Stimulated activated CD8-positive, alpha-beta memory T cell treated with anti-CD3 and anti-CD28 coated beads, Interleukin-2, amount 100 ng/mL, for 1 hour (primary cell): Measurements from ENCODE around the gene CFAP58.

Source experiments
- DNase-seq, 2 donors: peaks; one replicate each; pipeline ENCODE4 v3.0.0-alpha.2; 2020; ENCODE audit warnings: low read depth in 2 of 2

CFAP58 gene

DNA sequence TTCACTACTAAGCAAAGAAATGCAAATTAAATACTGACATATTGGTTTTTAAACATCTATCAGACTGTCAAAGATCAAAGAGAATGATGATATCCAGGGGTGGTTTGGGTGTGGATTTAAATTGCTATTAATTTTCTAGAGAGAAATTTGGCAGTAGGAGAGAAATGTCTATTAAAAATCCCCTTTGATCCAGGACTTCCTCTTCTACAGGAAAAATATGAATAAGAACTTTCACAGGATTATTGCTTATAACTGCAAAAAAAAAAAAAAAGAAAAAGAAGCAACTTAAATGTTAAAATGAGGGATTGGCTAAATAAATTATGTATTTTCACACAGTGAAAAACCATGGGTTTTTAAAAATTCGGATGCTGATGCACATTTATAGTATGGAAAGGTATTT is 21.0 kb downstream of the CFAP58 start:
- DNase-seq, result no peak

DNA sequence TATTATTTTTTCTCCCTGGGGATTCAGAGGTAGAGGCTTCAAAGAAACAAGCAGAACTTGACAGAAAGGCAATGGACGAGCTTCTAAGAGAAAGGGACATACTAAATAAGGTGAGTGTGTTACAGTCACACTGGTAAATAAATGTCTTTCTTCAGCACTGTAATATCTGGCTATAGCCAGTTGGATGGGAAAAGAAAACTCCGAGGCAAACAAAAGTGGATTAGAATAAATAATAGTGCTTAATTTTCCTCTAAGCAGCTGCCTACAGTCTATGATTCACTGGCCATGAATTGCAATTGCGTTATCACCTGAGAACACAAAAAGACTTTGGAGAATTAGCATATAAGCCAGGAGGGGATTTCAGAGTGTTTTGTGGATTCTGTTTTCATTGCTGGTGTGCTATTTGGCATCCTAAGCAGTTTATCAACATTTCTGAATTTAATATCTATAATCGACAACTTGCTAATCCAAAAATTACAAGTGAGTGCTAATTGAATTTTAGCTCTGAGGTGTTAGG is 23.2 kb downstream of the CFAP58 start:
- no peak for DNase-seq

DNA sequence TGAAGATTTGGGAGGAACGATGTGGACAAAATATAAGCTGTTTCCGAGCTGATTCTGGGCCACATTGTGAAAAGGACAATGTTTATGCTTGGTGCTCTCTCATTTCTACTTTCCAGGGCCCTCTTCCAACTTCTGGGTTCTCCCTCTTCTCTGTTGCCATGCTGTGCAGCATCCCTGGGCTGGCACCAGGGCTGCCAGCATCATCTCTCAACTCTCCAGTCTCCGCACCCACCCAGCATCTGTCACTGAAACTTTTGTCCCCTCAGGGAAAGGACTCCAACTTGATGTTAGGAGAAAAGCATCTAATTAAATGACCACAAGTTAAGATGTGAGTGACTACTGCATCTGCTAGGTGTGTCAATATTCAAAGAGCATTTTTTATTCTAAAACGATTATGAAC is 26.7 kb downstream of the CFAP58 start:
- DNase-seq, result no peak

DNA sequence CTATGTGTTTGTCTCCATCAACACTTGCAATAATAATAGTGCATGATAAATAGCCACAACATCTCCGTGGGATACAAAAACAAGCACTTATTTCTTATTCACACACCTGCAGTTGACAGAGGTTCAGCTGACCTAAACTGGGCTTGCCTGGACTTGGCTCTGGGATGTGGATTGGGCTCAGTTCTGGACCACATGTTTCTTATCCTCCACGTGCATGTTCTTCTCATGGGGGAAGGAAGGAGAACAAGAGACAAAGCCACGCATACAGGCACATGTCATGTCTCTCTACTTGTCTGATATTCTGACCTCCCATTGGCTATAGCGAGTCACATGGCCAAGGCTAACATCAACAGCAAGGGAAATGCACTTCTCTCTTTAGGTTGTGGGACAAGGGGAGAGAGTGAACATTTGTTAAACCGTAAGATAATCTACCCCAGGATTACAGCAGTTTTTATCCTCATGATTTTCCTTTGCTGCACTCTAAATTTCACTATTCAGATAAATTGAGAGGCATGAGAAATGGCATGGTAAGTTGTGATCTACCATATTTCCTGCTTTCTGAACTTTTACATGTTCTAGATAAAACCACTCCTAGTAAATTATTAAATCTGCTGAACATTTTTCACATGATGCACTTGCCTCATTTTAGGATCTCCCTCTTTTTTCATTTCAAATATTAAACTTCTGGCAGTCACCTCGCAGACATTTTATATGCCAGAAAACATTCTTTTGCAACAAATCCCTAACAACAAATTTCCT is 33.7 kb downstream of the CFAP58 start:
- DNase-seq, result no peak

DNA sequence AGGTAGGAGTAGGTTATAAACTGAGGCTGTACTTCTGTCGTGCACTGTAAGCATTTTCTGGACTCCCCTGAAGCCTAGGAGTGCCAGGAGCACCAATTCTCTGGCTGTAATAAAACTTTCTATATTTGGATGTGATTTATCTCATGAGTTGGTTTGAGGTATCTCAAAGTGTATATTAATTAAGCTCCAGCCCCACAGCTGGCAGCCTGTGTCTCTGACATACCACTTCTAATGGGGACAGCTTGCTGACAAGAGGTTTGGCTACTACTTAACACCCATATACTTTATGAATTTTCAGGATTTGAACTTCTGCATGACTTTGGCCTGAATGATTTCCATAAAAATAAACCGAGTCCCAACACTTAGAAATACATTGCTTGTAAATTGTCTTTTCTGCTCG is 35.2 kb downstream of the CFAP58 start:
- DNase-seq, result no peak

DNA sequence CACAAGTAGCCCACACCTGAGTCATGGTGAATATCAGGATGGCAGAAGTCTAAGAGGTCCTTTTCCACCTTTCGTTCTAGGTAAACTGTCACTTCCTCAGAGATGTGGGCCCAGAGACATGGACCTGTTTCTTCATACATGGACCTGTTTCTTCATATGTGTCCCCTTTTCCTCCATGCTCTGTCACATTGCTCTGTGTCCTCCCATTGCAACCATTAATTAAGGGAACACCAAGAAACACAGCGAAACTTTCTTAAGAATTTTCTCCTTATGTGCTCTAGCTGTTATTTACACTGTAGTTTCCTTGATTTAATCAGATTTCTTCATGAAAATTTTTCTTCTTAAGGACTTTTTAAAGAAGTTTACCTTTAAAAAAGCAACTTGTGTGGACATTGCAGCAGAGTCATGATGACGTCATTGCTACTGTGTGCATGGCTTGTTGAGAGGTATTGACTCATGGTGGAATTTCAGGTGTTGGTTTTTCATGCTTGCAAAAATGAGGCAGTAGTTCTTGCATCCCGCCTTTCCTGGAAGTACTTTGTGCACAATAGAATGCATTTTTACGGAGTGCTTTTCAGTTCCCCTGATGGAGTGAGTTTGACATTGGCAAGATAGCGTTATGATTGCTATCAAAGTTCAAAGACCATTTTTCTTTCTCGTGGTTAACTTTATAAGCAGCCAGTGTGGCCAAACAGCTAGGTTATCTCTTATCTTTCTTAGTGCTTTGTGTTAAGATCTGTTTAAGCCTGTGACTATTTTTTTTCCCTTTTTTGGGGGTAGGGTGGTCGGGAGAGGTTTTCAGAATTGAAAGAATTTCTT is 37.7 kb downstream of the CFAP58 start:
- DNase-seq, result no peak

DNA sequence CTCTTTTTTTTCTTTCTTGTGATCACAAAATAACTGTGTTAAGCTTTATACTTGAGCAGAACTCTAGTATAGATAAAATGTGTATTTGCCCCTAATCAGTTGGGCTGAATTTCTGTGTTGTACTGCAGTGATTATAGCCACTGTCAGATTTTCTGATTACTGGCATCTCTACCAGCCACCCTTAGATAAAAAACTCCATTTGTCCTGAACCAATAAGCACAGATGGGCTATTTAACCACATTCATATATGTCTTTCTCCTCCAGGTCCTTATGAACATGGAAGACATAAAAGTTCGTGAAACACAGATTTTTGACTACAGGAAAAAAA is 38.3 kb downstream of the CFAP58 start:
- DNase-seq, result no peak

DNA sequence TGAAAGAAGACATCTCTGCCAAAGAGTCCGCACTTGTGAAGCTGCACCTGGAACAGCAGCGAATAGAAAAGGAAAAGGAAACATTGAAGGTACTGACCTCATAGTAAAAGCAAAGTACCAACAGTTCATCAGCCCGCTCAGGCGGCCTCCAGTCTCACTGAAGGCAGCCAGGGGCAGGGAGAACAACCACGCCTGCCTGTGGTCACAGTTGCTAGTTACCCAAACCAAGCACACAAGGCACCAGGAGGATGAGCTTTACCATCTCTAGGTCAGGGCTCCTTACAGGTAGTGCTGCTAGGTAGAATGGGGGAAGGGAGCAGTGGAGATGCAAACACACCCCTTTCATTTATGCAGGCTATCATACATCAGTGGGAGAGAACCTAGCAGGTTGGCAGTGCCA is 39.8 kb downstream of the CFAP58 start:
- no peak for DNase-seq

DNA sequence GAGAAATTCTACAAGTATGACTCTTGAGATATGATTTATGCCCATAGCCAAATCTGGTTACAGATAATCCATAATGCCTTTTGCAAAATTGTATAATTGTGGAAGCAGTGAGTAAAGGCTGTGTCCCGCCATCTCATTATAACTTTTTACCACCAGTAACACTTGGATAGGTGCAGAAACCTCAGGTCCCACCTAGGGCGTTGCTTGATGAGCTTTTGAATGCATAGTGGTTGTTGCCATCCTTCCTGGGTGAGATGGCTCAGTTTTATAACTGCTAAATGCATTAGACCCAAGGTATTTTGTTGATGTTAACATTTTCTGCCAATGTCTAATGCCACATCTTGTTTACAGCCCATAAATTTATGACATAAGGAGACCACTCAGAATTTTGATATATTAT is 42.9 kb downstream of the CFAP58 start:
- DNase-seq, result no peak

DNA sequence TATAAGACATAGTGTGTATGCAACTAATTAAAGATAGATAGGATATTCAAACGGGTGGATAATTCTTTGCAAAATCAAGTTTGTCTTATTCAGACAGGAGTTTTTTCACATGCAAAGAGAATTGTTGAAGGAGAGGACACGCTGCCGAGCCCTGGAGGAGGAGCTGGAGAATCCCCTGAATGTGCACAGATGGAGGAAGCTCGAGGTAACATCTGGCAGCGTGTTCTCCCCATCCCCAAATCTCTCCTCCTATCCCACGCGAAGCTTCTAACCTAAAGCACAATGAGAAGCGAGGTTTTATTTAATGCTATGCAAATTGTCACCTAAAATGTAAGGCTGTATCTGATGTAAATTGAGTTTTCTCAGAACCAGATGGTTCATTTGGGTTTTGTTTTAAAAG is 50.0 kb downstream of the CFAP58 start:
- no peak for DNase-seq

DNA sequence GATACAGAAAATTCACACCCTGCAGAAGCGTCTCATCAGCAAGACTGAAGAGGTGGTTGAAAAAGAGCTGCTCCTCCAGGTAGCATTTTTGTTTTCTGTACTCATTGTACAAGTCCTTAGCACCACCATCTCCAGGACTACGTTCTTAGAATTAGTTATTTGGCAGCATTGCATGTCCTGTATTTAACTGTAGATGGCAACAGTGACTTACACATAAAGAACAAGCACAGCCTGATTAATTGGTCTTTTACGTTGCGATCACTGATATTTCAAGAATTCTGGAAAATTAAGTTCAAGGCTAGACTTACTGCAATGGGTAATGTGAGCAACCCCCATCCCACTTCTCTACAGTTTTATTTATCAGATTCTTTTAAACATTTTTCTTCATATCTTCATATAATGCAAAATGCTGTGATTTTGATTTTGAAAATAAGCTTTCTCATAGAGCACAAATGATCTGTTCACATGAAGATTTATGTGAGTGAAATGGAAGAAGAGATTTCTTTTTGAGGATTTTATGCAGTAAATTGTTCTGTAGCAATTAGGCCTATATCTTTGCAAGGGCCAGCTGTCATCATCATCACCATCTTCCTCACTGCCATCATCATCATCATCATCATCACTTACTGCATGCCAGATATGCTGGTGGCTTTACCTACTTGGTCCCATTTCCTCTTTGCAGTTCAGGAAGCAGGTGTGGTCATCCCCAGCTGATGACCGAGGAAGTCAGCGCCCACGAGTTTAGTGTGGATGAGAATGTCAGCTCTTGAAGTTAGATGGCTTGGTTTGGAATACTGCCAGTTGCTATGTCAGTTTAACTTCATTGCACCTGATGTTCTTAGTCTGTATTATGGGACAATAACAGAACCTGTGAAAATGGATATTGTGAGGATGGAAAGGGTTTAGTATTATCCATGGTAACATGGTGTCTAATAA is 53.4 kb downstream of the CFAP58 start:
- no peak for DNase-seq

DNA sequence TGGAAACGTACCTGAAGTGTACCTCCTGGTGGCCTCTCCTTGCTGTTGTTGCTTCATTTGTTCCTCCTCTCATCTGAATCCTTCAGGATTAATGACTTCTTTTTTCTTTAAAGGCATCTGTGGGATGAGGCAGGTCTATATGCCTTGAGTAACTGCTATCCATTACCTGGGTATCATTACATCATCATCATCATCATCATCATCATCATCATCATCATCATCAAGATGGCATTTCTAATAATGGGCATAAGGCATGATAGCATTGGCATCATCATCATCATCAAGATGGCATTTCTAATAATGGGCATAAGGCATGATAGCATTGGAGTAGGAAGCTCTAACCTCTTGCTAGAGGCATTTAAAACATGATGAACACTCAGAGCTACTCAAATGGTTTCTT is 59.9 kb downstream of the CFAP58 start:
- DNase-seq, result no peak

DNA sequence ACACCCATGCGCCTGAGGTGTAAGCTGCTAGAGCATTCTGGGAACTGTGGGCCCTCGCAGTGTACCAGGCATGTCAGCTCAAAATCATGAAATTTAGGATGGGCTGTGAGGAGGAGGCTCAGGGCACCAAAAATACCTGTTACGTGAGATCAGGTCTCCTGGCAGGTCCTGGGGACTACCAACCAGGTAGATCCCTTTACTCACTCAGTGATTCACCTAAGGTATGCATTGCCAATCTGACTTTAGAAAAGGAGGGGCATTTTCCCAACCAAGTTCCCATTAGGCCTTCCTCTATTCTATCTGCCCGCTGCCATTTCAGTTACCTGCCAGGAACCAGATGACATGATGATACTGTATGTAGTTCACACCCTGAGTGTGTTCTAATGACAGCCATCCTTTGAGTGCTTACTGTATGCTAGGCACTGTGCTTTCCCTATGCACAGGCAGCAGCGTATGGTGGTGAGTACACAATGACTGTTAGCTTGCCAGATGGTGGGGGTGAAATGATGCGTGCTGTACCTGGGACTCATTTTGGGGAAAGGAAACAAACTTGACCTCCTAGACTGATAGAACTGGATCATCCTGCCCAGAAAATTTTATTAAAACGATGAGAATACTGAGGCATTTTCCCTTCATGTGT is 62.0 kb downstream of the CFAP58 start:
- DNase-seq, result no peak

DNA sequence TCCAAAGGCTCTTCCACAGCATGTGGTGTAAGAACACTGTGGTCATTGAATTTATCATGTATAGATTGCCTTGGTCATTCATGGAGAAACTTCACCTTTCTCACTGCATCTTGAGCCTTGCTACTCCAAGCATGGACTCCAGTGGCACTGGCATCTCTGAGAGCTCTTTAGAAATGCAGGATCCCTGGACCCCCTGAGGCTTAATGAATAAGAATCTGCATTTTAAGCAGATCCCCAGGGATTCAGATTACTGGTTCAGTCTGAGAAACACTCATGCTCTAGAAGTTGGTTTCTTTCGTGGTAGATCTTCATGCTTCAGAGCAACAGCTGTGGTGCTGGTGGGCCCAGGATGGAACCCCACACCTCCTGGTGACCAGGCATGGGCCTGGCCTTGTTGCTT is 63.2 kb downstream of the CFAP58 start:
- no peak for DNase-seq

DNA sequence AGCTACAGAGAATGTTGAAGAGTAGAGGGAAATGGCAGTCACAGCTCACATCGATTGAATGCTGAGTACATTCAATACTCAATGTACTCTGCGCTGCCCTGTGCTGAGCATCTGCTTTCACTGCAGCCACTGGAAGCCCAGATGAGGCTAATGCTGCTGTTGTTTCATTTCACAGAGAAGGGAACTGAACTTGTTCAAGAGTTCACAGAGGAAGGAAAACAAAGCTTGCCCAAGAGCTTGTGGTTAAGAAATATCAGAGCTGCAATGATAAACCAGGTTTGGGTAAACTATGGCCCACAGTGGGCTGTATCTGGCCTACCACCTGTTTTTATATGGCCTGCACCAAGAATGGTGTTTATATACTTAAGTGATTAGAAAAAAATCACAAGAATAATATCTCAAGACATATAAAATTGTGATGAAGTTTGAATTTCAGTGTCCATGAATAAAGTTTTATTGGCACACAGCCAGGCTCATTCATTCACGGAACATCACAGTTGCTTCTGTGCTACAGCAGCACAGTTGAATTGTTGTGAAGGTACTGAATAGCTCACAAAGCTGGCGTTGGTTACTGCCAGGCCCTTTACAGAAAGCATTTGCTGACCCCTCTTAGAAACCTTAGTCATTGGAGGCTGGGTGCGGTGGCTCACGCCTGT is 64.1 kb downstream of the CFAP58 start:
- no peak for DNase-seq

DNA sequence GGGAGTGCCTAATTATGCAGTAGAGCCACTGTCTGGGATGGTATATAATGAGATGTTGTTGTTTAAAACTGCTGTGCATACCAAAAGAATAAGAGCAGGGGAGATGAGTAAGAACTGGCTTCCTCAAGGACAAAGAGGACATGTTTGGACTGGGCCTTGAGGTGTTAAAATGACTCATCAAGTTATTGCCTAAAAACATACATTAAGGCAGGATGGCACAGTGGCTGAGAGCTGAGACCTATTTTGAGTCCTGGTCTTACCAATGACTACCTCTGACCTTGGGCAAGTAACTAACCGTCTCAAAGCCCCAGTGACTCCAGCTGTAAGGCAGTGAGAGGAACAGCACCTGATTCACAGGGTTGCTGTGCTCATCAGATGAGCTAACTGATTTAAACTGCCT is 71.1 kb downstream of the CFAP58 start:
- DNase-seq, result no peak

DNA sequence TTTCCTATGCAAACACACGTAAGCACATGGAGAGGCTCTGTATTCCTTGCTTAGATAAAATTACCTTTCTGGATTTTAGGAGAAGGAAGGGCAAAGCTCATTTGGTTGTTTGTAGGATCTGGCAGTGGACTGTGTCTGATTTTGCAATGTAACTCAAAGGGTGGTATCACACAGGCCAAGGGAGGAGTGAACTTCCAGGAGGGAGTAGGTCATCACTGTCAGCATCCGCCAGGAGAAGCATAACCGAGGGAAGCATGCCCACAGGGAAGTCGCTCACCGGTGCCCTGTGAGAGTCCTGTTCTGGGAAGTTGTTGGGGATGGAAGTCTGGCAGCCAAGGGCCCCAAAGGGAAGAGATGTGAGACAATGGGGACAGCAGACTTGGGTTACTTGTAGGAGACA is 74.4 kb downstream of the CFAP58 start:
- no peak for DNase-seq

DNA sequence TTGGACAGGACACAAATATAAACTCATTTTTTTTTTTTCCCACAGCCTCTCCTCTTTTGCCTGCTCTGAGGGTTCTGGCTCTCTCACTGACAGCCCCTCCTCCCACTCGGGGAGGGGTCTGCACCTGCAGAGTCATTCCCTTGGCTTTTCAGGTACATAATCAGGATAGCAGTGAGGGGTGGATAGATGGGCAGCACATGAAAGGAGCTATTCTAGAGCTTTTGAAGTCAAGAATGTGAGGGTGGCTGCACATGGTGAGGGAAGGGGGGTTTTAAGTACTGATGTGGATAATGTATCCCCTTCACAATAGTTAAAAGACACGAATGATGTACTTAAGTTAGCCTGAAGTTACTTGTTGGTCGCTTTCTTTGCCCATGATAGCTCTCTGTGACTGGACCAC is 76.2 kb downstream of the CFAP58 start:
- DNase-seq, result no peak

DNA sequence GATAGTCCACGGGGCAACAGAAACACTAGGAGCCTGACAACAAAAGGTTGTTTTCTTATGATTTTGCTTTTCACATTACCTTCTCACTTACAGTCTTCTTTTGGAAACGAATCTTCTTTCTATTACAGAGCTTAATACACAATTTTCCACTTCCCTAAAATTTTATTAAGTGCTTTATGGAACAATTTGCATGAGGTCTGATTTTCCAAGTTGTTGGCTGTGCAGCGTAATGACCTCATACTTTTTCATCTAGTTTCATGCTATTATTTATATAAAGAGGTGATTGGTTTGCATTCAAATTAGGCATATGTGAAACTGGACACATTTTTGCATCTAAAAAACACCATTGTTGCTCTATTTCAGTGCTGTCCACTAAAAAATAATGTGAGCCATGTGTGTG is 76.7 kb downstream of the CFAP58 start:
- DNase-seq, result no peak

DNA sequence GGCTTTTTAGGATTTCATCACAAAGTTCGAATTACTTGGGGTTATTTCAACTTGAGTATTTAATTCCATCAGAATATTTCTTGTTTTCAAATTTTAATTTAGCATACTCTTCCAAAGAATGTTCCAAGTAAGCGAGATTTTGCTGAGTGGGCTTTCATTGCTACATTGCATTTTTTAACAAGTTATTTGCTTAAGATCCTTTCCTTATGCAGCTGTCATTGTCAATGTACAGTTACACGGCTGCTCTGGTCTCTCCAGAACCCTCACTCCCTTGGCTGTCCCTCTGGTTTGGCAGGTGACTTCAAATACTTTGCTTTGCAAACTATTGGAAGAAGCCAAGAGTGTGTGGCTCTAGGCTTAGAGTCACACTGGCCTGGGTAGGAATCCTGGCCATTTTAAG is 80.0 kb downstream of the CFAP58 start:
- no peak for DNase-seq

DNA sequence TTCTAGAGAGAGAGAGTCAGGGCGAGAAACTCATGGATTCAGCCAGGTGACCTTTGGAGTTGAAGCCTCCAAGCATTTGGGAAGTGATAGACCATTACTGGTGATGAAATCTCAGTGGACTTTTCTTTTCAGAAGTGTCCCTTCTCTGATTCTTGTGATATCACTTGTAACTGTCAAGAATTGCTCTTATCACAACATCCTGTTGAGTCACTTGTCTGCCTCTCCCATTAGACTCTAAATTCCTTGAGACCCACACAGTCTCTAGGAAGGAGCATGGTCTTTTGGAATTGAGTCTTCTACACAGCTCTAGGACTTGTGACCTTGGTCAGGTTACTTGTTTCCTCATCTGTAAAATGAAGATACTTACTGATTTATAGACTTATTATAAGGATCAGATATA is 81.0 kb downstream of the CFAP58 start:
- no peak for DNase-seq
